Middle frontal gyrus (tissue), 1 donor: Measurements from ENCODE around the gene PRRC2A.

Experiments
- DNase-seq: peaks from one replicate; pipeline ENCODE4 v3.0.0-alpha.2; 2015; ENCODE audit warnings: low spot score; ENCODE audit errors: extremely low spot score

The PRRC2A gene

DNA sequence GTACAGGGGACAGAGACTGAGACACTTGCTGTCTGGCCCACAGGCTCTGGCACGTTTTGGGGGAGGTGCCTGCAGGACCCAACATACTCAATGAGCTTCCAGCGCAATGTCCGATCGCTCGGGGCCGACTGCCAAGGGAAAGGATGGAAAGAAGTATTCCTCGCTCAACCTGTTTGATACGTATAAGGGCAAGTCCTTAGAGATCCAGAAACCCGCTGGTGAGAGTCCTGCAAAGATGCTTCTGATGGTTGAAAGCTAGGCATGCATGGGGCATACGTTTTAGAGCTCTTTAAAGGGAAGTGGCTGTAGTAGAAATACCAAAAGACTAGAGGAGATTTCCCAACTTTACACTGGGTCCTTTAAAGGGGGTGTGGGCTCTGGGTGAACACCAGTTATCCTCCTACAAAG is 2.2 kb downstream of the PRRC2A start:
- DNase-seq: no peak

DNA sequence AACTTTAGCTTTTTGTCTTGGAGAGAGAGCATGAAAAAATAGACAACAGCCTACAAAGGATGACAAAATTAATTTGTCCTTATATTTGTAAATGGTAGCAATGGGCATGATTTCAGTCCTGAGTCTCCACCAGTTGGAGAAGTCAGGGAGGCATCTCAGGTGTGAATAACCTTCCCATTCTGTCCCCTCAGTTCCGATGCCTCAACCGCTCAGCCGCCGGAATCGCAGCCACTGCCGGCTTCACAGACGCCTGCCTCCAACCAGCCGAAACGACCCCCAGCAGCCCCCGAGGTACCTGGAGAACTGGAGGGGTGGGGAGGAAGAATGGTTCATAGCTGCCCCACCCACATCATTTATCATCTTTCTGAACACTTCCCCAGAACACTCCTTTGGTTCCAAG is 3.6 kb downstream of the PRRC2A start:
- no peak for DNase-seq

GRCh38 chr6:31626952-31627351 is 6.4 kb downstream of the PRRC2A start:
- DNase-seq: no peak

DNA sequence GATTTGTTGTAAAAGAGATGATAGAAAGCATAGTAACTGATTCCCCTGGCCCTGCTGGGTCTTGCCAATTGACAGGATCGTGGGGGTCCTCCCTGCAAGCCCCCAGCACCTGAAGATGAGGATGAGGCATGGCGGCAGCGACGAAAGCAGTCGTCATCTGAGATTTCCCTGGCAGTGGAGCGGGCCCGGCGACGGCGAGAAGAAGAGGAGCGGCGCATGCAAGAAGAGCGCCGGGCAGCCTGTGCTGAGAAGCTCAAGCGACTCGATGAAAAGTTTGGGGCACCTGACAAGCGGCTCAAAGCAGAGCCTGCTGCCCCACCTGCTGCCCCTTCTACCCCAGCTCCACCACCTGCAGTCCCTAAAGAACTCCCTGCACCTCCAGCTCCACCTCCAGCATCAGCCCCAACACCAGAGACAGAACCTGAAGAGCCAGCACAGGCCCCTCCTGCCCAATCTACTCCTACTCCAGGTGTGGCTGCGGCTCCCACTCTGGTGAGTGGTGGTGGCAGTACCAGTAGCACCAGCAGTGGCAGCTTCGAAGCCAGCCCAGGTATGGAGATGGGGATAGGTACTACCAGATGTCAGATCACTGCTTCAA is 7.3 kb downstream of the PRRC2A start:
- DNase-seq: no peak

- no peak for DNase-seq
Measured at GRCh38 chr6:31629014-31629413, 8.5 kb downstream of the PRRC2A start.

DNA sequence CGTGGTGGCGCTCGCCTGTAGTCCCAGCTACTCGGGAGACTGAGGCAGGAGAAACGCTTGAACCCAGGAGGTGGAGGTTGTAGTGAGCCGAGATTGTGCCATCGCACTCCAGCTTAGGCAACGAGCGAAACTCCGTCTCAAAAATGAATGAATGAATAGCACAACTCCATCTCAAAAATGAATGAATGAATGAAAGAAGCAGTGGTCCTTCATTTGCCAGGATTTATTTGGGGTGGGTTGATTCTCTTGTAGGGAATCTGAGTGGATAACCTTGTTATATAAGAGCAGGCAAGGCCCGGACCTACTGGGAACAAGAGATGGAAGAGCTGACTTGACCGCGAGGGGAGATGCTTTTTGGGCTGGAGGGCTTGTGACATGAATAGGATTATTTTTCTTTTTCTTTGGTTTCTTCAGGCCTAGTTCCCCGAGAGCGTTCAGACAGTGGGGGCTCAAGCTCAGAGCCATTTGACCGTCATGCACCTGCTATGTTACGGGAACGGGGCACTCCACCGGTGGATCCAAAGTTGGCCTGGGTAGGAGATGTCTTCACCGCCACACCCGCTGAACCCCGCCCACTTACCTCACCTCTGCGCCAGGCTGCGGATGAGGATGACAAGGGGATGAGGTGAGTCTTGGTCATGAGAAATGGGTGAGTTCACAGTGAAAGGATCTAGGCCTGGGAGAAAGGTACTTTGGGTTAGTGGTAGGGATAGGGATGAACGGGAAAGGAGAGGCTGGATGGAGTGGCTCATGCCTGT is 9.8 kb downstream of the PRRC2A start:
- no peak for DNase-seq

DNA sequence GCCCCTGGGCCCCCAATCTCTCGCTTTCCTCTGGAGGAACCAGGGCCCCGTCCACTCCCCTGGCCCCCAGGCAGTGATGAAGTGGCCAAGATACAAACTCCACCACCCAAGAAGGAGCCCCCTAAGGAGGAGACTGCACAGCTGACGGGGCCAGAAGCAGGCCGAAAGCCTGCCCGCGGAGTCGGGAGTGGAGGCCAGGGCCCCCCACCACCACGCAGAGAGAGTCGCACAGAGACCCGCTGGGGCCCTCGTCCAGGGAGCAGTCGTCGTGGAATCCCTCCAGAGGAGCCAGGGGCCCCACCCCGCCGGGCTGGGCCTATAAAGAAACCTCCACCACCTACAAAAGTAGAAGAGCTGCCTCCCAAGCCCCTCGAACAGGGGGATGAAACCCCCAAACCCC is 10.7 kb downstream of the PRRC2A start:
- no peak for DNase-seq

DNA sequence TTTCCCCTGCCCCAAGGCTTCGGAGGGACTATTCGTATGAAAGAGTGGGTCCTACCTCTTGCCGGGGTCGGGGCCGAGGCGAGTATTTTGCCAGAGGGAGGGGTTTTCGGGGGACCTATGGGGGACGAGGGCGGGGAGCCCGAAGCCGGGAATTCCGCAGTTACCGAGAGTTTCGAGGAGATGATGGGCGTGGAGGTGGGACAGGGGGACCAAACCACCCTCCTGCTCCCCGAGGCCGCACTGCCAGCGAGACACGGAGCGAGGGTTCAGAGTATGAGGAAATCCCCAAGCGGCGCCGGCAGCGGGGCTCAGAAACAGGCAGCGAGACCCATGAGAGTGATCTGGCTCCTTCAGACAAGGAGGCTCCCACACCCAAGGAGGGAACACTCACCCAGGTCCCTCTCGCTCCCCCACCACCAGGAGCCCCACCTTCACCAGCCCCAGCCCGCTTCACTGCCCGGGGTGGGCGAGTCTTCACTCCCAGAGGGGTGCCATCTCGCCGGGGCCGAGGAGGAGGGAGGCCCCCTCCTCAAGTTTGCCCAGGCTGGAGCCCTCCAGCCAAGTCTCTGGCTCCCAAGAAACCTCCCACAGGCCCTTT is 11.3 kb downstream of the PRRC2A start:
- no peak for DNase-seq

DNA sequence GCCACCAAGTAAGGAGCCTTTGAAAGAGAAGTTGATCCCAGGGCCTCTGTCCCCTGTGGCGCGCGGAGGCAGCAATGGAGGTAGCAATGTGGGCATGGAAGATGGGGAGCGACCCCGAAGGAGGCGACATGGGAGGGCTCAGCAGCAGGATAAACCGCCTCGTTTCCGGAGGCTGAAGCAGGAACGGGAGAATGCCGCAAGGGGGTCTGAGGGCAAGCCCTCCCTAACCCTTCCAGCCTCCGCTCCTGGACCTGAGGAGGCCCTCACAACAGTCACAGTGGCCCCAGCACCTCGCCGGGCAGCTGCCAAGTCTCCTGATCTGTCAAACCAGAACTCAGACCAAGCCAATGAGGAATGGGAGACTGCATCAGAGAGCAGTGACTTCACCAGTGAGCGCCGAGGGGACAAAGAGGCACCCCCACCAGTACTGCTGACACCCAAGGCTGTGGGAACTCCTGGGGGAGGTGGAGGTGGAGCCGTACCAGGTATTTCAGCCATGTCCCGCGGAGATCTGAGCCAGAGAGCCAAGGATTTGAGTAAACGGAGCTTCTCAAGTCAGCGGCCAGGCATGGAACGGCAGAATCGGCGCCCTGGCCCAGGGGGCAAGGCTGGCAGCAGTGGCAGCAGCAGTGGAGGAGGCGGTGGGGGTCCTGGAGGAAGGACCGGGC is 11.9 kb downstream of the PRRC2A start:
- no peak for DNase-seq

- DNase-seq: no peak
Measured at GRCh38 chr6:31633447-31633846, 12.9 kb downstream of the PRRC2A start.

DNA sequence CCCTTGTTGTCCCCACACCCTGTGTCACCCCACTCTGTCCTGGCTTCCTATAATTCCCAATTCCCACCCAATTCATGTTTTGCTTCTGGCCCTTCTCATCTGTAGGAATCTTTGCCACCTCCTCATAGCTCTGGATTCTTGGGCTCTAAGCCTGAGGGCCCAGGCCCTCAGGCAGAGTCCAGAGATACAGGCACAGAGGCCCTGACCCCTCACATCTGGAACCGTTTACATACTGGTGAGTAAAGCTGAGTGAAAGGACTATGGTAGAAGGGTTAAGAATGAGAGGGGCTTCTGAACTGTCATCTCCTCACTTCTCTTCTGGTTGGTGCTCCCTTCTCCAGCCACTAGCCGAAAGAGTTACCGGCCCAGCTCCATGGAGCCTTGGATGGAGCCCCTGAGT is 13.6 kb downstream of the PRRC2A start:
- DNase-seq: no peak

DNA sequence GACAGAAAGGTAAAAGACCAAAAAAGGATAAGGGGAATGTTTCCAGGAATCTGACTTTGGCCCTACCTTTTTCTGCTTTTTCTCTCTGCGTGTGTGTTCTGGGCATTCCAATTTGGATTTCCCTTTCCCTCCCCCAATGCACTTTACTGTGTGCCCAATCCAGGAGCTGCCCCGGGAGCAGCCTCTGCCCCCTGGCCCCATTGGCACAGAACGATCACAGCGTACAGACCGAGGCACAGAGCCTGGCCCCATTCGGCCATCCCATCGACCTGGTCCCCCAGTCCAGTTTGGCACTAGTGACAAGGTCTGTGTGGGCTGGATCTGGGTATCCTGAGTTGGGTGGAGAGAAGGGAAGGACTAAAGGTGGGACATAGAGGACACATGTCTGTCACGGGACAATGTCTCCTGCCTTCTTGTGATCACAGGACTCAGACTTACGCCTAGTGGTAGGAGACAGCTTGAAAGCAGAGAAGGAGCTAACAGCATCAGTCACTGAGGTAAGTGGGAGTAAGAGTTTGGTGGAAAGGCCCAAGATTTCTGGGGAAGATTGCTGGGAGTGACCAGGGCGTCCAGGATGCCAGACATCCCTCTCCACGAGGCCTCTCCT is 14.6 kb downstream of the PRRC2A start:
- no peak for DNase-seq

DNA sequence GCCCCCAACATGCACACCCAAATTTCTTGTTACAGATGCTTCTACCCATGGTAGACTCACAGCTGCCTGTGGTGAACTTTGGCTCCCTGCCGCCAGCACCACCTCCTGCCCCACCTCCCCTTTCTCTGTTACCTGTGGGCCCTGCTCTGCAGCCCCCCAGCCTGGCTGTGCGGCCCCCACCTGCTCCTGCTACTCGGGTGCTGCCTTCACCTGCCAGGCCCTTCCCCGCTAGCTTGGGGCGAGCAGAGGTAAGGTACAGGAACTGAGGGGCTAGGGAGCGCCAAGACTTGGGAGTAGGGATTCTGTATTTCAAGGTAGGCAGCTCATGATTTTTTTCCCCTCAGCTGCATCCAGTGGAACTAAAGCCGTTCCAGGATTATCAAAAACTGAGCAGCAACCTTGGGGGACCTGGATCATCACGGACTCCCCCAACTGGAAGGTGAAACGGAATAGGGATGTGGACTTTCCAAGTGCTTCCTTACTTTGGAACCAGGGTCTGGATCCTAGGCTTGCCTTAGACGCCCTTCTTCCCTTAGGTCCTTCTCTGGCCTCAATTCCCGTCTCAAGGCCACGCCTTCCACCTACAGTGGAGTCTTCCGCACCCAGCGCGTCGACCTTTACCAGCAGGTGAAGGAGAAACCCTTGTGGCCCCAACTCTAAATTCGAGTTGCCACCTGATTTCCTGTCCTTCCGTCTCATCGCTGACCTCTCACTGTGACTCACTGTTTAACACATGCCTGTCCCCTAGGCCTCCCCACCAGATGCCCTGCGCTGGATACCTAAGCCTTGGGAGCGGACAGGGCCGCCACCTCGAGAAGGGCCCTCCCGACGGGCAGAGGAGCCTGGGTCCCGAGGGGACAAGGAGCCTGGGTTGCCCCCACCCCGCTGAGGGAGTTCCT is 16.4 kb downstream of the PRRC2A start:
- DNase-seq: no peak

GRCh38 chr6:31639043-31639442 is 18.5 kb downstream of the PRRC2A start:
- no peak for DNase-seq

DNA sequence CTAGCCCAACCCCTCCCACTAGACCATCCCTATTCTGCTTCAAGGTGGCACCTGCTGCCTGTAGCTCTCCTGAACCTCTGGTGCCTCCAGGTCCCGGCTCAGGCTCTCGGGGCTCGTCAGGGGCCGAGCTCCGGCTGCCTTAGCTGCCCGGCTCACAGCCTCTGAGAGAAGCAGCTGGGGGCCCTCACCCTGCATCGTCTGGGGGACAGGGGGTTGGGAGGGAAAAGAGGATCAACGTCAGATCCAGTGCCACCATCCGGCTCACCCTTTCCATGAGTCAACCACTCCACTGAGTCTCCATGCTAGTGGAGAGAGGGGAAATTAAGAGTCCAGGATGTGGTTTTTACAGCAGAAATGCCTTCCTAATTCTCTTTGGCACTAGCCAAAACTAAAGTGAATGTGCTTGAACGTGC is 18.9 kb downstream of the PRRC2A start:
- DNase-seq: no peak

DNA sequence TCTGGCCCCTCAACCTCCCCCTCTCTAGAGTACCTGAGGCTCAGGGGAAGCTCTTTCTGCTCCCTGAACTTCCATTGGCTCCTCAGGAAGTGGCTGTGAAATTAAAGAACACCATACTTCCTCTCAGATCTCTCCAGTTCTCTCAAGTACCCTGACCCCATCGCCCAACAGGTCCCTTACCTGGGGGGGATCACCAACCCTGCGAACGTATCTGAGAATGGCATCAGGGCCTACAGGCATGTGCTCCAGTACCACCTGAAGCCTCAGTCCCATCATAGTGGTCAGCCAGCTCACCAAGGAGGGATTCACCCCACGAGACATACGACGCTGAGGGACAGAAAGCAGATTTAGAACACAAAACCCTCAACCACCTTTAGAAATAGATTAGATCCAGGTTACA is 20.1 kb downstream of the PRRC2A start:
- no peak for DNase-seq

DNA sequence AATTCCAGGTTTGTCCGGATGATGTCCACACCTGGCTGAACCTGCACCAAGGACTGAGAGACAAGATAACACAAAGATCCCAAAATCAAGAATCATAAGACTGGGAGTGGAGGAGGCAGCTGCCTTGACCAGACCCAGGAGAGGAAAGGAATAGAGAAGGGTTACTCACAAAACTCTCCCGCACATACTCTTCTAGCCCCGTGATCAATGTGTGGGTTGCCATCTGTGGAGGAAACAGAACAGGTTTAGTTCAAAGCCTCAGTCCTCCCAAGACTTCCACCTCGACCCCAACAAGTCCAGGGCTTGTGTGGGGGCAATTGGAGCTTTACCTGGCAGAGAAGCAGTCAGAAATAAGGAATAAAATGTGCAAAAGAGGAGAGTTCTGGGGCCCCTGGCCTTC is 20.9 kb downstream of the PRRC2A start:
- DNase-seq: no peak

- DNase-seq: no peak
Measured at GRCh38 chr6:31642798-31643570, 22.5 kb downstream of the PRRC2A start.

DNA sequence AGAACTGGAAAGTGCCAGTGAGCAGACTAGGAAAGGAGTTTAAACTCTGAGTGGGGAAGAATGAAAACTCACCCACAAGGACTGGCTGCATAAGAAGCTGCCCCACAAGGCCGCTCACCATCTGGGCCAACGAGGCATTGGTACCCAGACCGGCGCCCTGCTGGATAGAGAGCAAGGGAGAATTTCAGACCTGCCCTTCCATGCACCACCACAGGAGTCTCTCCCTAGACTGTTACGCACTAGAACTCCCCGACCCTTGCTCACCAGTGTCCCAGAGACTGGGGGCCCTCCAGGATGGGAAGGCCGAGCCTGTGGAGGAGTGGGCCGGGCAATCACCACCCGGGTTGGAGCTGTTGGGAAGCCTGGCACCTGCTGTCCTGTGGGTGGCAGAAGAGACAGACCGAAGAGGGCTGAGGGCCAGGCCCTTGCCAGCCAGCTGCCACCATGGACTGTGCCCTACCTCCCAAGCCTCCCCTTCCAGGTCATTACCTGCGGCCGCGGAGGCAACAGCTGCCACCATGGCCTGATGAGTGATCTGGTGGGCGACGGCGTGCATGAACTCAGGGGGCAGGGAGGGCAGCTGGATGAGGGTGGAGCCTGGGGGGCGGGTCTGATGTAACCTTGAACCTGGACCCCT is 23.4 kb downstream of the PRRC2A start:
- no peak for DNase-seq

DNA sequence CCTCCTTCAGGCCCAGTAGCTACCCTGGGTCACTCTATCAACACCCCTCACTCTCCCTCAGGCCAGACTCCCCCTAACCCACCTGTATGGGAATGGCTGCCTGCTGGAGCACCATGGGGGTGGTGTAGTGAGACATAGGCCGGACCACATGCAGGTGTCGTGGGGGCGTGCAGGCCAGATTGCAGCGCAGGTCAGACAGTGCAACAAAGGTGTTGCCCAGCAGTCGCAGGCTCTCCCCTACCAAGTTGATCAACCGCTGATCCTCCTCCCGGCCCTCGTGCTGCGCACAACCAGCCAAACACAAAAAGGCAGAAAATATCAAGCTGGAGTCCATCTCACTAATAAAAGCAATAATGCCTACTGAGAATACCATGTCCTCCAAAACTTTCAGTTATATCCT is 24.8 kb downstream of the PRRC2A start:
- DNase-seq: no peak
